H9 (cell line): ENCODE results near the gene MAP3K20. TPM values are rescaled to one million over a fixed set of nuclear protein-coding genes. Genes with fewer than 3 reads are reported as not detected.
A peak's percentile ranks its signal among the peaks of the same experiment; 100 is the strongest.

ENCODE experiments used
- DNase-seq: peaks from one replicate; pipeline ENCODE4 v3.0.0-alpha.2; 2017
- H2AFZ ChIP-seq: one replicate; pipeline ENCODE4 v1.6.1; 2013; ENCODE audit warnings: mild to moderate bottlenecking, low read length, control low read depth, moderate library complexity
- H2AK5ac ChIP-seq: 2 replicates; pipeline ENCODE4 v1.6.1; 2013; ENCODE audit warnings: low read length, control low read depth, mixed read lengths; ENCODE audit not compliant: insufficient read length
- H2BK120ac ChIP-seq: one replicate; pipeline ENCODE4 v1.6.1; 2013; ENCODE audit warnings: low read depth, mild to moderate bottlenecking, low read length, control low read depth, inconsistent platforms; ENCODE audit not compliant: poor library complexity, severe bottlenecking
- H2BK12ac ChIP-seq: 2 replicates; pipeline ENCODE4 v1.6.1; 2013; ENCODE audit warnings: low read length, control low read depth, mixed read lengths, low read depth; ENCODE audit not compliant: insufficient read length
- H2BK15ac ChIP-seq: 2 replicates; pipeline ENCODE4 v1.6.1; 2013; ENCODE audit warnings: low read depth, low read length, control low read depth
- H2BK20ac ChIP-seq: one replicate; pipeline ENCODE4 v1.6.1; 2013; ENCODE audit warnings: low read depth, mild to moderate bottlenecking, low read length, control low read depth, inconsistent platforms; ENCODE audit not compliant: poor library complexity, severe bottlenecking
- H2BK5ac ChIP-seq: 2 replicates; pipeline ENCODE4 v1.6.1; 2013; ENCODE audit warnings: low read length, control low read depth, mixed read lengths; ENCODE audit not compliant: insufficient read length
- H3K14ac ChIP-seq: 2 replicates; pipeline ENCODE4 v1.6.1; 2013; ENCODE audit warnings: low read length, control low read depth; ENCODE audit not compliant: insufficient read depth
- H3K18ac ChIP-seq: 2 replicates; pipeline ENCODE4 v1.6.1; 2013; ENCODE audit warnings: low read depth, mild to moderate bottlenecking, mixed read lengths, low read length, control low read depth; ENCODE audit not compliant: insufficient read length
- H3K23ac ChIP-seq: 2 replicates; pipeline ENCODE4 v1.6.1; 2013; ENCODE audit warnings: low read length, control low read depth, mixed read lengths, low read depth; ENCODE audit not compliant: insufficient read length
- H3K23me2 ChIP-seq: 2 replicates; pipeline ENCODE4 v1.6.1; 2013; ENCODE audit warnings: low read depth, mild to moderate bottlenecking, mixed read lengths, low read length, control low read depth; ENCODE audit not compliant: insufficient read length, poor library complexity, severe bottlenecking
- H3K27ac ChIP-seq: 2 replicates; pipeline ENCODE4 v1.5.1; 2013; ENCODE audit warnings: low read length, control low read depth, mixed read lengths, low read depth; ENCODE audit not compliant: insufficient read length
- H3K27me3 ChIP-seq: 2 replicates; pipeline ENCODE4 v1.6.1; 2013; ENCODE audit warnings: low read length, control low read depth, inconsistent platforms; ENCODE audit not compliant: insufficient read depth
- H3K4ac ChIP-seq: 2 replicates; pipeline ENCODE4 v1.6.1; 2013; ENCODE audit warnings: low read depth, mild to moderate bottlenecking, control low read depth, inconsistent platforms, low read length, moderate library complexity
- H3K4me1 ChIP-seq: 2 replicates; pipeline ENCODE4 v1.6.1; 2013; ENCODE audit warnings: low read length, control low read depth, inconsistent platforms; ENCODE audit not compliant: insufficient read depth
- H3K4me2 ChIP-seq: 2 replicates; pipeline ENCODE4 v1.6.1; 2013; ENCODE audit warnings: low read length, control low read depth, mixed read lengths; ENCODE audit not compliant: insufficient read length, insufficient read depth
- H3K56ac ChIP-seq: 2 replicates; pipeline ENCODE4 v1.6.1; 2013; ENCODE audit warnings: low read depth, mild to moderate bottlenecking, mixed read lengths, low read length, control low read depth; ENCODE audit not compliant: insufficient read length
- H3K79me1 ChIP-seq: 2 replicates; pipeline ENCODE4 v1.6.1; 2013; ENCODE audit warnings: low read depth, mild to moderate bottlenecking, moderate library complexity, low read length, control low read depth, inconsistent platforms; ENCODE audit not compliant: insufficient read depth, poor library complexity, severe bottlenecking
- H3K79me2 ChIP-seq: 2 replicates; pipeline ENCODE4 v1.6.1; 2013; ENCODE audit warnings: low read length, control low read depth, inconsistent platforms; ENCODE audit not compliant: insufficient read depth
- H3K9ac ChIP-seq: 2 replicates; pipeline ENCODE4 v1.6.1; 2013; ENCODE audit warnings: low read length, control low read depth, mixed read lengths; ENCODE audit not compliant: insufficient read length; ENCODE audit errors: extremely low read depth
- H3K9me3 ChIP-seq: one replicate; pipeline ENCODE4 v1.6.1; 2013; ENCODE audit warnings: low read depth, low read length, inconsistent platforms; ENCODE audit not compliant: control insufficient read depth
- H3T11ph ChIP-seq: one replicate; pipeline ENCODE4 v1.6.1; 2013; ENCODE audit warnings: mild to moderate bottlenecking, low read length, control low read depth, inconsistent platforms
- H4K20me1 ChIP-seq: one replicate; pipeline ENCODE4 v1.6.1; 2013; ENCODE audit not compliant: control insufficient read depth, insufficient read length, insufficient read depth
- H4K5ac ChIP-seq: 2 replicates; pipeline ENCODE4 v1.6.1; 2013; ENCODE audit warnings: low read depth, mild to moderate bottlenecking, mixed read lengths, low read length, control low read depth; ENCODE audit not compliant: insufficient read length
- H4K8ac ChIP-seq: replicated peaks from 2 replicates; pipeline ENCODE4 v1.6.1; 2013; ENCODE audit warnings: low read length, control low read depth, mixed read lengths, low read depth; ENCODE audit not compliant: insufficient read length
- H4K91ac ChIP-seq: 2 replicates; pipeline ENCODE4 v1.6.1; 2013; ENCODE audit warnings: low read depth, mild to moderate bottlenecking, moderate library complexity, mixed read lengths, low read length, control low read depth; ENCODE audit not compliant: insufficient read length
- H3K27ac Mint-ChIP-seq, 3 experiments: 2 replicates in 2 of 3; 3 replicates in 1 of 3; pipeline ENCODE4 v1.8.0; 2020 to 2021; ENCODE audit warnings: mixed read lengths in 3 of 3, mild to moderate bottlenecking in 1 of 3, moderate library complexity in 1 of 3
- H3K27me3 Mint-ChIP-seq: 2 replicates; pipeline ENCODE4 v1.8.0; 2021; ENCODE audit warnings: low read depth, mild to moderate bottlenecking, moderate library complexity, mixed read lengths
- H3K36me3 Mint-ChIP-seq, 3 experiments: 2 replicates in 2 of 3; 3 replicates in 1 of 3; pipeline ENCODE4 v1.8.0; 2020 to 2021; ENCODE audit warnings: low read depth in 3 of 3, mixed read lengths in 3 of 3; ENCODE audit not compliant: insufficient read depth in 1 of 3
- H3K4me1 Mint-ChIP-seq, 2 experiments: 2 replicates each; pipeline ENCODE4 v1.8.0; 2020; ENCODE audit warnings: mixed read lengths in 2 of 2
- H3K4me3 Mint-ChIP-seq, 2 experiments: 2 replicates in 1 of 2; 3 replicates in 1 of 2; pipeline ENCODE4 v1.8.0; 2020 to 2021; ENCODE audit warnings: mild to moderate bottlenecking in 2 of 2, mixed read lengths in 2 of 2, moderate library complexity in 1 of 2
- H3K9me3 Mint-ChIP-seq, 2 experiments: 2 replicates in 1 of 2; 3 replicates in 1 of 2; pipeline ENCODE4 v1.8.0; 2020; ENCODE audit warnings: mild to moderate bottlenecking in 2 of 2, mixed read lengths in 2 of 2, moderate library complexity in 1 of 2
- WGBS: extraction: QIAGEN DNeasy Blood & Tissue Kit; methylation state at CpG from one replicate; pipeline ENCODE4 v1.1.7; 2013; ENCODE audit warnings: missing lambda C conversion rate, low lambda C conversion rate, mixed read lengths; ENCODE audit not compliant: insufficient read length; ENCODE audit errors: extremely low coverage; 5-methylcytosine and 5-hydroxymethylcytosine counted together
- total RNA-seq: library from RNA; stranded (reverse); gene quantifications from 2 replicates; pipeline ENCODE4 v1.2.1, GENCODE V29; 2021
- TF ChIP-seq, protein P1 (sequence below): fragments of 200-600 bp; sonication (generic); conservative IDR thresholded peaks from 3 replicates; pipeline ENCODE4 v1.8.0; 2021; ENCODE audit warnings: antibody characterized with exemption, mild to moderate bottlenecking

The MAP3K20 gene
- total RNA-seq, 1 experiment from 2014 or later, result 8.7 TPM

DNA sequence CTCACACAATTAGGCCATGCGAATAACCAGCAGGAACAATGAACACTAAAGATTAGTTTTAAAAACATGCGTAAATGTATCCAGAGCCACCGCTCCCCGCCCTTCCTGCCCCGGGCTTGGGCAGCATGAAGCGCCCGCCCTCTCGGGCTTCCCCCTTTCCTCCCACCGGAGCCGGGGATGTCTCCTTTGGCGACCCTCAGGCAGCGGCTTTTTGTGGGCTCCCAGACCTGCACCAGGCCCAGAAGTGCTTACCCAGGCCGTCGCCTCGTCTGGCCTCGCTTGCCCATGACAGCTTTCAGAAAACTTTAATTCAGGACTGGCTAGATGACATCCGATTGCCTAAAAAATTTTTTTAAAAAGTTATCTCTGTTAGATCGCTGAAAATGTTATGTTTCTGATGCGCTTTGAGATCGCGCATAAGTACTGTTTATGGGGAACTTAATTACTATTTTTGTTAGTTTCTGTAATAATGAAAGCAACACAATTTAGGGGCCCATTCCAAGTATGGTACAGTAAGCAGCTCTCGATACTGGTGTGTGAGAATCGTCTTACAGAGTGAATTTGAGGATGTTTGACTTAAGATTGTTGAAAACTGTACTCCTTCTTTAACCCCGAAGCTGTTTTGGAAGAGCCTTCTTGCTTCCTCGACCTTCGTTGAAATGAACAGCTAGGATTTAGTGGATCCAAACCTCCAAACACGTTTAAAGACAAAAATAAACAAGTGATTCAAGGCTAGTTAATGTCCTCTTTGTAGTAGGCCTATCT is 1.1 kb downstream of the MAP3K20 start:
- H3K79me1 ChIP-seq, result peaks cover 3% of the 10 kb centered on the region
- Mint-ChIP-seq H3K4me3 (peak overlapping the region; percentile 80 to 90), H3K9me3 (no peaks in the 10 kb centered on the region; a peak in 1 of 5 replicates), H3K27ac (0 out of 7 replicates have a peak overlapping the region, but pooled peaks of 1 of the 3 experiments have one; percentile 27), H3K36me3 (0 out of 7 replicates have a peak, but pooled peaks cover 0 to 2% (median 0%) of the 10 kb centered on the region in 3 experiments), H3K27me3 (peaks cover 10% of the 10 kb centered on the region), H3K4me1 (peaks cover 13 to 16% of the 10 kb centered on the region in 2 experiments)
- H3K9ac ChIP-seq, result peak overlapping the region; percentile 93
- H4K91ac ChIP-seq, result no peak overlapping the region
- H3K27ac ChIP-seq, result no peak overlapping the region
- H3K56ac ChIP-seq, result no peak overlapping the region
- no peak overlapping the region for H2BK15ac ChIP-seq
- no peak overlapping the region for H3T11ph ChIP-seq
- H3K27me3 ChIP-seq, result no peaks in the 10 kb centered on the region
- peak overlapping the region; percentile 93 for H3K18ac ChIP-seq
- H4K8ac ChIP-seq, result no peak overlapping the region
- no peak overlapping the region for H4K5ac ChIP-seq
- peak overlapping the region; percentile 57 for H2AFZ ChIP-seq
- H2BK5ac ChIP-seq, result no peak overlapping the region
- no peak overlapping the region for H2BK120ac ChIP-seq
- H3K23me2 ChIP-seq, result peaks cover 7% of the 10 kb centered on the region
- no peak overlapping the region for H2AK5ac ChIP-seq
- H3K9me3 ChIP-seq, result no peaks in the 10 kb centered on the region
- H4K20me1 ChIP-seq, result no peaks in the 10 kb centered on the region
- H2BK12ac ChIP-seq, result no peak overlapping the region
- no CpG with 5 or more reads among the region's 27 CpGs for WGBS
- no peak overlapping the region for H3K23ac ChIP-seq
- H2BK20ac ChIP-seq, result no peak overlapping the region
- no peak for DNase-seq
- H3K4ac ChIP-seq, result no peak overlapping the region
- TF ChIP-seq, protein P1, sequence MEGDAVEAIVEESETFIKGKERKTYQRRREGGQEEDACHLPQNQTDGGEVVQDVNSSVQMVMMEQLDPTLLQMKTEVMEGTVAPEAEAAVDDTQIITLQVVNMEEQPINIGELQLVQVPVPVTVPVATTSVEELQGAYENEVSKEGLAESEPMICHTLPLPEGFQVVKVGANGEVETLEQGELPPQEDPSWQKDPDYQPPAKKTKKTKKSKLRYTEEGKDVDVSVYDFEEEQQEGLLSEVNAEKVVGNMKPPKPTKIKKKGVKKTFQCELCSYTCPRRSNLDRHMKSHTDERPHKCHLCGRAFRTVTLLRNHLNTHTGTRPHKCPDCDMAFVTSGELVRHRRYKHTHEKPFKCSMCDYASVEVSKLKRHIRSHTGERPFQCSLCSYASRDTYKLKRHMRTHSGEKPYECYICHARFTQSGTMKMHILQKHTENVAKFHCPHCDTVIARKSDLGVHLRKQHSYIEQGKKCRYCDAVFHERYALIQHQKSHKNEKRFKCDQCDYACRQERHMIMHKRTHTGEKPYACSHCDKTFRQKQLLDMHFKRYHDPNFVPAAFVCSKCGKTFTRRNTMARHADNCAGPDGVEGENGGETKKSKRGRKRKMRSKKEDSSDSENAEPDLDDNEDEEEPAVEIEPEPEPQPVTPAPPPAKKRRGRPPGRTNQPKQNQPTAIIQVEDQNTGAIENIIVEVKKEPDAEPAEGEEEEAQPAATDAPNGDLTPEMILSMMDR, result no peak
- H3K4me2 ChIP-seq, result peak overlapping the region; percentile 96
- H3K4me1 ChIP-seq, result 0 out of 2 replicates have a peak, but pooled peaks cover 2% of the 10 kb centered on the region
- H3K14ac ChIP-seq, result peak overlapping the region; percentile 97
- 0 out of 2 replicates have a peak, but pooled peaks cover 2% of the 10 kb centered on the region for H3K79me2 ChIP-seq
